Measurements from ENCODE around the gene CPVL.

DNA sequence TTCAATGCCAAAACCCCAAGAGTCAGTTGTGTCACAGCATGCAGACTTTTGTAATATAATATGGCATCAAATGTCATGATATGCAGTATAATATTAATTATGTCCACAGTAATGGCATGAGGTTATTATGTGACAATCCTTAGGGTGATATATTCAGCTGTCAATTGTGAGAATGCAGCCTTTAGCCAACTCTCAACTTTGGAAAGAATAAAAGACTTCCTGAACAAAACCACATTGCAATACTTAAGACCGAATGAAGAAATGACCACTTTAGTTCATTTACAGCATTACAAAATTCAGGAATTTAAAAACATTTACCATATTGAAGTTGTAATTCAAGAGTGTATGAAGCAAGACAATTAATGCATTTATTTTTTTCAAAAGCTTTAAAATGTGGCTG lies 45.4 kb downstream of the CPVL start:
- TF ChIP-seq CTCF (IDR thresholded peaks at IDR 0.05) = no peak
- no peak for TF ChIP-seq POLR2A (IDR thresholded peaks at IDR 0.05)

Measured in body of pancreas (tissue), 4 donors.